ENCODE data around the gene BLOC1S2.
A peak's percentile ranks its signal among the peaks of the same experiment; 100 is the strongest.
"Not testable (repeated sequence)": the region's sequence is repeated elsewhere in the genome, so short reads cannot be mapped to it uniquely, and the experiment has no call there.

BLOC1S2 gene

DNA sequence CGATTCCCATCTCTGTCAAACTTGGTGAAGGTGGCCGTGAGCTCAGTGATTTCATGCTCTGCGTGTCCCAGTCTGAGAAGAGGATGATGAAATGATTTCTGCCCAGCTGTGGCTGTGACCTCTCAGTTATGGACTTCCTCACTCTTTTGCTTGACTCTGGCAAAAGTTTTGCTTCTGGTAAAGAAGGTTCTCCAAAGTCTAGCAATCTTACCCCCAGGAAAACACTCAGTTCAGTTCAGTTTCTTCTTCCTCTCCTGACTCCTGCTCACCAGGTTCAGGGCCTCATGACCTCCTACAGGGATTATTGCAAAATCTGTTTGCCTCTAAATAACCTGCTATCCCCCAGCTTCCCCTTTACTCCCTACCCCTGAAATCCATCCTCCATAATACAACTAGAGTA, 4.9 kb upstream of the BLOC1S2 start:
- no peak for DNase-seq (ENCODE audit: low spot score)

DNA sequence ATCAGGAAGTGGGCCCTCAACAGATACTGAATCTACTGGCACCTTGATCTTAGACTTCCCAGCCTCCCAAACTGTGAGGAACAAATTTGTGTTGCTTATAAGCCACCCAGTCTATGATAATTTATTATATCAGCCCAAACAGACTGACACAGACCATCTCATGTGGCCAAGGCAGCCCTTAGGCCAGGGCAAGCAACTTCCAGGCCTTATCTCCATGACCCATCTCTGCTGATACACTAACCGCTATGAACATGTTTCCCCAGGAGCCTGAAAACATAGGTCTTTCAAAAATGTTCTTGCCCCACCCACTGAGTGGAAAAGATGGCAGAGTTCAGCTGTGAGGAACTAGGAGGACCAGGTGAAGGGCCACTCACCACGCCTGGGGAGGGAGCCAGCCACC, 3.2 kb upstream of the BLOC1S2 start:
- DNase-seq (ENCODE audit: low spot score), result no peak

DNA sequence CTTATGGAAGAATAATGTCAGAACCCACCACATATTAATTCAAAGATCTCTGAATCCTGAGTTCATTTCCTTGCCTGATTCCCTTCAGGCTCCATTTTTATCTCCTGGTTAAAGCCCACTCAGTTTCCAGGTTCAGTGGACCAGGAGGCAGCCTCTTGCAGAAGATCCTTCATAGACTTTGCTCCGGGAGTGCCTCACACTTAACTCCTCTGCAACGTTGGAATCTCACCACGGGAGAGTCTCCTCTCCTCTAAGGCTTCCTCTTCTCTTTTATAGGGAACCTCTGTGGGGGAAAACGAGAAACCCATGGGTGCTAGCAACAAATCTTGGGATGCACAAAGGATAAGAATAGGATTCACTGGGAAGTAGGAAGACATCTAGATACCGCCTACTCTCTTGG, 1.7 kb upstream of the BLOC1S2 start:
- DNase-seq (ENCODE audit: low spot score), result no peak

DNA sequence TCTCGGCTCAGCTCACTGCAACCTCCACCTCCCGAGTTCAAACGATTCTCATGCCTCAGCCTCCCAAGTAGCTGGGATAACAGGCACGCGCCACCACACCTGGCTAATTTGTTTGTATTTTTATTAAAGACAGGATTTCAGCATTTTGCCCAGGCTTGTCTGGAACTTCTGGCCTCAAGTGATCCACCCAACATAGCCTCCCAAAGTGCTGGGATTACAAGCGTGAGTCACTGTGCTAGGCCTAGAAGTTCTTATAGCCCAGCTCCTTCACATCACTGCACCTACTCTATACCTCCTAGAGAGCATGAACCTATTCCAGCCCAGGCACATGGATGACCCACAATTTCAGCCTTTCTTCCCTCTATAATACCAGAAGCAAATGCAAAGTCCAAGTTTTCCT, 1.3 kb upstream of the BLOC1S2 start:
- DNase-seq (ENCODE audit: low spot score), result no peak

DNA sequence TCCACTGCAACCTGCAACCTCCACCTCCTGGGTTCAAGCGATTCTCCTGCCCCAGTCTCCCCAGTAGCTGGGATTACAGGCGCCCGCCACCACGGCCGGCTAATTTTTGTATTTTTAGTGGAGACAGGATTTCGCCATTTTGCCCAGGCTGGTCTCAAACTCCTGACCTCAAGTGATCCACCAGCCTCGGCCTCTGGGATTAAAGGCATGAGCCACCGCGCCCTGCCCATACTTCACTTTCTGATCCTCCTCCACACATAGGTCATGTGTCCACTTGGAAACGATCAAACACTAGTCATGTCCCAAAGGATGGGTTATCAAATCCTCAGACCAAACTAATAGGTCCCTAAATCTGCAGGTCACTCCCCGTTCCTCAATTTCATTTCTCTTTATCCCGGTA, 1.2 kb downstream of the BLOC1S2 start:
- DNase-seq (ENCODE audit: low spot score), result not testable (repeated sequence)

DNA sequence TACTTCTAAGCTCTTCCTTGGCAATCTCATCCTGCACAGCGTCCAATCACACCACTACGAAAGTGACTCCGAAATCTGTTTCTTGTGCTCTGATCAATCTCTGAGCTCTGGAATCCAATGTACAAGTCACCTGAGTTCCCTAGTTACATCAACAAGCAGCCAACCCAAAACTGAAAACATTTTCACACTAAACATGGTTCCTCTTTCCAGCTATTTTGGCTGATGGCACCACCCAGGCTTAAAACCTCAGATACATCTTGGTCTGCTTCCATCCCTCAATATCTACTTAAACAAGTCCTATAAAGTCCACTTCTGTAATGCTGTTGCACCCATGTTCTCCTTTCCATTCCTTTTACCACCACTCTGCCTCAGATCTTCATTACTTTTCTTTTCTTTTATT, 3.6 kb downstream of the BLOC1S2 start:
- DNase-seq (ENCODE audit: low spot score), result no peak

DNA sequence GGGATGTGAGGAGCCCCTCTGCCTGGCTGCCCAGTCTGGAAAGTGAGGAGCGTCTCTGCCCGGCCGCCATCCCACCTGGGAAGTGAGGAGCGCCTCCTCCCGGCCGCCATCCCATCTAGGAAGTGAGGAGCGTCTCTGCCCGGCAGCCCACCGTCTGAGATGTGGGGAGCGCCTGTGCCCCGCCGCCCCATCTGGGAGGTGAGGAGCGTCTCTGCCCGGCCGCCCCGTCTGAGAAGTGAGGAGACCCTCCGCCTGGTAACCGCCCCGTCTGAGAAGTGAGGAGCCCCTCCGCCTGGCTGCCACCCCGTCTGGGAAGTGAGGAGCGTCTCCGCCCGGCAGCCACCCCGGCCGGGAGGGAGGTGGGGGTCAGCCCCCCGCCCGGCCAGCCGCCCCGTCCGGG, 9.5 kb downstream of the BLOC1S2 start:
- DNase-seq (ENCODE audit: low spot score), result not testable (repeated sequence)

DNA sequence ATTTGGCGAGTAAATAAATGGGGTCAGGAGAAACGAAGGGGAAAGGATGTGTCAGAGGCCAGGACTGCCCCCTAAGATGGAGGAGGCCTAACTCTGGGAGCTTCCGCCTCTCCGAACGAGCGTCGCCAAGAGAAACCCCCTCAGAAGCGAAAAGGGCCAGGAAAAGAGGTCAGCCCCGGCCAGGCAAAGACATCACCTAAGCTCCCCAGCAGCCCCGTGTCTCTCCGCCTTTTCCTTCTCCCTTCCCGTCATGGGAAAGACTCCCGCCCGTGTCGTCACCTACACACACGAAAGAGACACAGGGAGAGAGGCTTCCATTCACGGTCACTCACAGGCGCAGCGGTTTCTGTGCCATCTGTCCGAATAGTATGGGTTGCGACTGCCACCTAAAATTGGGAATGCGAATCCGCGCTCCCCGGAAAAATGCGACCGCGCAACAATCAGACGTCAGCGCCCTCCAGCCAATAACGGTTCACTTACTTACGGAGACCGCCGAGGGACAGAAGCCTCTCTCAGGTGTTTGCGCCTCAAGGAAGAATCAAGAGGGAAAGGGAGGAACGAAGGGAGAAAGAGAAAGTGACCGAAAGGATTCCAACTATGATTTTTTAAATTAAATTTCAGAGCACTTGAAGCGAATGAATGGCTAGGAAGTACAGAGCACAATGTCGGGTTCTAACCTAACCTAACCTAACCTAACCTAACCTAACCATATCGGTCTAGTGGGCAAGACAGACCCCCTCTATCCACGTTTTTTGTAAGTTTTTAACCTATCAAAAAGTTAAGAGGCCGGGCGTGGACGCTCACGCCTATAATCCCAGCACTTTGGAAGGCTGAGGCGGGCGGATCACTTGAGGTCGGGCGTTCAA, 19.0 kb downstream of the BLOC1S2 start, which contains the start of gene CWF19L1:
TSS of gene CWF19L1 (minus strand) at position 400 of the 866 bp plus-strand sequence. CDS start at position 355, 45 bp downstream.
- peak; percentile 90 for DNase-seq (ENCODE audit: low spot score)

DNA sequence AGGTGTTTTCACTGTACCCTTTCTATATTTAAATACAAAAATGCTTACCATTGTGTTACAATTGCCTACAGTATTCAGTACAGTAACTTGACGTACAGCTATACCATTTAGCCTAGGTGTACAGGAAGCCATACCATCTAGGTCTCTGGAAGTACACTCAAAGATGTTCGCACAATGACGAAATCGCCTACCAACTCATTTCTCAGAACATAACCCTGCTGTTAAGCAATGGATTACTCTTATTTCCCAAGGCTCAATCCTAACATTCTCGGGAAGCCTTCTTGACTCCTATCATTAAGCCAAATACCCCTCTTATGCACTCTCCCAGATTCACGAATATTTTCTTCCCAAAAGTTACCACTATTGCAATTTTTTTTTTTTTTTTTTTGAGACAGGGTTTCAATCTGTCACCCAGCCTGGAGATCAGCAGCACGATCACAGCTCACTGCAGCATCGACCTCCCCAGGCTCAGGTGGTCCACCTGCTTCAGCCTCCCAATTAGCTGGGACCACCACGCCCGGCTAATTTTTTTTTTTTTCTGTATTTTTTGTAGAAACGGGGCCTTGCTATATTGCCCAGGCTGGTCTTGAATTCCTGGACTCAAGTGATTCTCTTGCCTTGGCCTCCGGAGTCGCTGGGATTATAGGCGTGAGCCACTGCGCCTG, 20.5 kb downstream of the BLOC1S2 start:
- DNase-seq (ENCODE audit: low spot score), result no peak

DNA sequence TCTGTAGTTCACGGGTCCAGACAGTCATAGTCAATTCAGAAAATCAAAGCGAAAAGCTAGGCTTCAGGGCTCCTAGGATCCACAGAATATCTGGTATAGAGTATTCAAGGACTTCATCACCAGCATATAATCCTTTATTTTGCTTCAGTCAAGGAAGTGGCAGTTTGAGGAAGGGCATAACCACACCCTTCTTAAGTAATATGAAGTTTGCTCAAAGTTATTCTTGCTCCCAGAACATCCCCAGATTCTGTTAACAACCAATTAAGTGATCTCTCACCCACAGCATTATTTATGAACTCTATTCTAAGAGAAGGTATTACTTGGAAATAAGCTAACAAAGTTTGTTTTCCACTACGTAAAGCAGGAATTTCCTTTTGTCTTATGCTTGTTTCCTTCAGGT, 32.3 kb downstream of the BLOC1S2 start:
- DNase-seq (ENCODE audit: low spot score), result no peak

DNA sequence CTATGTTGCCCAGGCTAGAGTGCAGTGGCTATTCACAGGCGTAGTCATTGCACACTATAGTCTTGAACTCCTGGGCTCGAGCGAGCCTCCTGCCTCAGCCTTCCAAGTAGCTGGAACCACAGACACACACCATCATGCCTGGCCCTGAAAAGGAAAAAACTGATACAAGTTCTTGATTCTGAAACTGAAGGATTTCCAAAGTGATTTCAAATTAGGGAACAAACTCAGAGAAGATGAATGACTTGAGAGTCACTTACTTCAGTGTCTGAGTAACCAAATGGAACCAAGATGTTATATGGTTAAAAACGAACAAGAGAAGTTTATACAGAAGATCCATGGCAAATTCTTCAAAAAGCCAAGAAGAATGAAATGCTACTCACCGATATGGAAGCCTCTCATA, 33.4 kb downstream of the BLOC1S2 start:
- DNase-seq (ENCODE audit: low spot score), result no peak

DNA sequence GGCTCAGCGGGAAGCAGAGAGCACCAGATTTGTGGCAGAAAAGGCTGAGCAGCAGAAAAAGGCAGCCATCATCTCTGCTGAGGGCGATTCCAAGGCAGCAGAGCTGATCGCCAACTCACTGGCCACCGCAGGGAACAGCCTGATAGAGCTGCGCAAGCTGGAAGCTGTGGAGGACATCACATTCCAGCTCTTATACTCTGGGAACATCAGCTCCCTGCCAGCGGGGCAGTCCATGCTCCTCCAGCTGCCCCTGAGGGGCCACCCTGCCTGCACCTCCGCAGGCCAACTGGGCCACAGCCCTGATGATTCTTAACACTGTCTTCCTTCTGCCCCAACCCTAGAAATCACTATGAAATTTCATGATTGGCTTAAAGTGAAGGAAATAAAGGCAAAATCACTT, 37.7 kb downstream of the BLOC1S2 start:
- no peak for DNase-seq (ENCODE audit: low spot score)

DNA sequence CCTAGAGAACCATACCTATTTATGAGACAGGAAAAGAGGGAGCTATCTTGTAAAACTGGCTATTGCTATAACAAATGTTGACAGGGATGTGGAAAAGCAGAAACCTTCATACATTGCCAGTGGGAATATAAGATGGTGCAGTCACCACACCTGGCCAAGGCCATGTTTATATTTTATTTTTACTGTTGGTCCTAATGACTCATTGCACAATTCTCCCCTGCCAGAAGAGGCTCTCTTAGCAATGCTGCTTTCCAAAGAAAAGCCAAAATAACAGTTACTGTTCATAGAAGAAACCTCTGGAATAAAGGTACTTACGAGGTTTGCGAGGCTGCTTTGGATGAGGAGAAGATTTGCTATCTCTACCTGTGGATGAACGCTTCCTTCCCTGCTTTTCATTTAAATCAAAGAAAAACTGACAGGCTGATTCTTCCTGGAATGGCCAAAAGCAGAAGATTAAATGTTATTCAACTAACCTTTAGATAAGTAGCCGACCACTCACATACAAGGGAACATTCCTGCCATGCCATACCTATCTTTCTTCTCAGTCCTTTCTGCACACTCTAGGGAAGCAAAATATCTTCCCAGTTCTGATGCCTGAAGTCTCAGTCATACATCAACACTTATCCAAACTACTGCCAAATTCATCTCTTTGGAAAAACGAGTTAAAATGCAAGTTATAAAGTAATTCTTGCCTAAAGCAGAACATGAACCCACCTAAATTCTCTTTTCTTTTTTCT, 40.8 kb downstream of the BLOC1S2 start:
- no peak for DNase-seq (ENCODE audit: low spot score)

DNA sequence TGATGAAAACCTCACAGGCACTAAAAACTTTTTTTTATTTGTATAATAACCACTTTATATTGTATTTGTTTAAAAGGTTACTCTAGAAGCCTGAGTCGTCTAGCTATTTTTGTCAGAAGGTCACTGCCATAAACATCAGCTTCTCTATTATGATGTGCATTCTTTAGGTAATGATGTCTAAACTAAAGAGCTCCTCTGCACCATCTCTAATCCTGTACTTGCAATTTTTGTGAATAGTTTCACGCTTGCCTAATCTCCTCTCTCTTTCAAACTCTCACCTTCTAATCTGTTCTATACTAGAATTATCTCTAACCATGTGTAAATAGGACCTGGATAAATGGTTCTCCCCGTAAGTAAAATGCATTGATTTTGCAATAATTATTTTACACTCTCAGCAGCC, 46.6 kb downstream of the BLOC1S2 start:
- no peak for DNase-seq (ENCODE audit: low spot score)

DNA sequence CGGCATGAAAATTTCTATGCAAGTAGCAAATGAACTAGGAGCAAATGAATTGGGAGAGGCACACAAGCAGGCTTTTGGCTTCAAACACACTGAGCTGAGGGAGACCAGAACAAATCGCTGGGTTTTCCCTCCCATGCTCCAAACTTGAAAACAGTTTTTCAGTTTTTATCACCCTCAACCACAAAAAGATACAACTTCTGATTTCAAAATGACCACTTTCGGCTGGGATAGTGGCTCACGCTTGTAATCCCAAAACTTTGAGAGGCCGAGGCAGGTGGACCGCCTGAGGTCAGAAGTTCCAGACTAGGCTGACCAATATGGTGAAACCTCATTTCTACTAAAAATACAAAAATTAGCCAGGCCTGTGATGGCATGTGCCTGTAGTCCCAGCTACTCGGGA, 48.1 kb downstream of the BLOC1S2 start:
- no peak for DNase-seq (ENCODE audit: low spot score)

DNA sequence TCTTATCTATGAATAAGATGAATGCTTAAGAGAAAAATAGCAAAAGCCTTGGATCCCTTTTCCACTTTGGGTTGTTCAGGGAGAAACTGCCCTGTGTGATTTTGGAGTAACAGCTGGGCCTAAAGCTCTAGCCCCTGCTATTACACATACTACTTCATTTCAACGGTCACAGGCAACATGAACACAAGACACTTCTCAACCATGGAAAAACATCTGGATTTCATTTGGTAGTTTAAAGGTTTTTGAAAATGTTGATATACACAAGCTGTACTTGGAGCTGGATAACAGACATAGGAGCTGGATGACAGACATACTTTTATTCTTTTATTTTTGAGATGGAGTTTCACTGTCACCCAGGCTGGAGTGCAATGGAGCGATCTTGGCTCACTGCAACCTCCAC, 54.4 kb downstream of the BLOC1S2 start:
- DNase-seq (ENCODE audit: low spot score), result no peak

DNA sequence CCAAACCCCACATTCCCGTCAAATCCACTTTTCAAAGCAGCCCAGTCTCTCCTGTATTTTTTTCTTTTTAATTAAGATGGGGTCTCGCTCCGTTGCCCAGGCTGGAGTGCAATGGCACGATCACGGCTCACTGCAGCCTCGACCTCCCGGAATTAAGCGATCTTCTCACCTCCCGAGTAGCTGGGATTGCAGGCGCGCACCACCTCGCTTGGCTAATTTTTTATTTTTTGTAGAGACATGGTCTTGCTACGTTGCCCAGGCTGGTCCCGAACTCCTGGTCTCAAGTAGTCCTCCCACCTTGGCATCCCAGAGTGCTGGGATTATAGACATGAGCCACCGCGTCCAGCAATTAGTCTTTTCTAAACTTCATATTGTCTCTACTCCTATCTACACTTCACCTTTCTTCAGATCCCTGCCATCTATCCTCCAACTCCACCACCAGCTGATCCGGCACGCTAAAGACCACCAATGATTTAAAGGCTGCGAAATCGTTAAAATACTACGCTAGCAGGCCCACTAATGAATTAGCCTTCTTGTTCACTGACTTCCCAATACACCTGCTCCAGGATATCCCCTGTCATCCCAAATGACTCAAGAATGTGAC, 56.6 kb downstream of the BLOC1S2 start:
- no peak for DNase-seq (ENCODE audit: low spot score)

DNA sequence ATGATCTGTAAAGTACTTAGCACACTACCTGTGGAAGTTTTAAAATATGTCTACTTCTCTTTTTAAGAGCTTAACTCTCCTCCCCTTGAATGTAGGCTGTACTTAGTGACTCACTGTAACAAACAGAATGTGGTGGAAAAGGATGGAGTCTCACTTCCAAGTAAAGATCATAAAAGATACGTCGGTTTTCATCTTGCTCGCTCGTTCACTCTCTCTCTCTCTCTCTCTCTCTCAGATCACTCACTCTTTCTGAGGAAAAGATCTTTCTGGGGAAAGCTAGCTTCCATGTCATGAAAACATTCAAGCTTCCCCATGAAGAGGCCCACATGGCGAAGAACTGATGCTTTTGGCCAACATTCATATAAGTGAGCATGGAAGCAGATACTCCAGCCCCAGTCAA, 62.6 kb downstream of the BLOC1S2 start:
- no peak for DNase-seq (ENCODE audit: low spot score)

Measured in LoVo (cell line).